HG02943 (cell line): ENCODE results near the gene FHAD1.
"Not testable (repeated sequence)": the region's sequence is repeated elsewhere in the genome, so short reads cannot be mapped to it uniquely, and the experiment has no call there.

Experiments used
- ATAC-seq: cut with Tn5 transposase; IDR thresholded peaks from one replicate; pipeline ENCODE4 v1.9.1; 2021; ENCODE audit warnings: mild to moderate bottlenecking, low read depth, moderate library complexity; ENCODE audit not compliant: unreplicated experiment

The FHAD1 gene

GRCh38 chr1:15358565-15359133 lies 111.6 kb downstream of the FHAD1 start:
- ATAC-seq = no peak

DNA sequence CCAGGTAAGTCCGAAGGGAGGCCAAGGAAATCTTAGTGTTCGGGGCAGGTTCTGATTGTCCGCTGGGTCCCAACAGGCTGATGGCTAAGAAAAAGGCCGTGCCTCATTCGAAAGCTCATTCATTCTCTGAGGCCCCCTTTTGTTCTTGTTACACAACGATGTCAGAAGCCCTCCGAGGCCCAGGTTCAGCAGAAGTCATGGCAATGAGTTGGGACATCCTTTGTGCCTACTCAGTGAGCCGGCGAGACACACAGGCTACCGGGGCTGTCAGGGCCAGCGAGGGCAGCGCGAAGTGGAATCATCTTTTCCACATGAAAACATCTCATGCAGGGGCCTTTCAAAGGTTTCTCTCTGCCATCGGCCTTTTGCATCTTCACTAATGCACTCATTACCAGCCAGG lies 113.7 kb downstream of the FHAD1 start:
- ATAC-seq = no peak

- no peak for ATAC-seq
Observed at GRCh38 chr1:15362096-15362736, 115.2 kb downstream of the FHAD1 start.

DNA sequence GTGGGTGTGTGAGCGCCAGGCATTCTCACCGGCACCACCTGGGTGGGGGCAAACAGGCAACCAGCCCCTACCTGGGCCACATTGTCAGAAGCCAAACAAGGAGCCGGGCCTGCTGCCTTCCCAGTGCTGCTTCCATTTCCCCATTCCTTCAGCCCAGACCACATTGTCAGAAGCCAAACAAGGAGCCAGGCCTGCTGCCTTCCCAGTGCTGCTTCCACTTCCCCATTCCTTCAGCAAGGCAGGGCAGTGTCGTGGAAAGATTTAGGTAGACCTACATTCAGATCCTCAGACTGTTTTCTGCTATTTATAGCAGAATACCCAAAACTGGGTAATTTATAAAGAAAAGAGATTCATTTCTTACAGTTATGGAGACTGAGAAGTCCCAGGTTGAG lies 115.7 kb downstream of the FHAD1 start:
- no peak for ATAC-seq

GRCh38 chr1:15364740-15365139 lies 117.7 kb downstream of the FHAD1 start:
- no peak for ATAC-seq

GRCh38 chr1:15368888-15369287 lies 121.9 kb downstream of the FHAD1 start:
- ATAC-seq = no peak

DNA sequence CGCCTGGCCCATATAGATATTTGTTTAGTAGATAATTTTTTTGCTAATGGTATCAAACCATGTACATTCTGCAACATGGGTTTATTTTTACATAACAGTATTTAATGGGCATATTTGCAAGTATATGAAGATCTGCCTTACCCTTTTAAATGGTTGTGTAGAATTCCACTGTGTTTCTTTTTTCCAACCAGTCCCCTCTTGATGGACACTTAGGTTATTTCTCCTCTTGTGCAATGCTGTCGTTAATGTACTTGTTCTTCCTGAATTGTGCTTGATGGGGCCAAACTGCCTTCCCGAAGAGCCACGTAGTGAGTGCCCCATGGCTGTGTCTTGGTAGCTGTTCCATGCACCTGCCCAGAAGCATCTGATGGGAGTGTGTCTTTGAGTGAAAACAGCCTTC lies 123.2 kb downstream of the FHAD1 start:
- no peak for ATAC-seq

GRCh38 chr1:15370781-15371520 lies 123.9 kb downstream of the FHAD1 start:
- ATAC-seq = no peak

GRCh38 chr1:15371610-15372545 lies 124.9 kb downstream of the FHAD1 start:
- no peak for ATAC-seq

GRCh38 chr1:15378729-15379128 lies 131.7 kb downstream of the FHAD1 start:
- no peak for ATAC-seq

- not testable (repeated sequence) for ATAC-seq
Observed at GRCh38 chr1:15379151-15379550, 132.1 kb downstream of the FHAD1 start.

DNA sequence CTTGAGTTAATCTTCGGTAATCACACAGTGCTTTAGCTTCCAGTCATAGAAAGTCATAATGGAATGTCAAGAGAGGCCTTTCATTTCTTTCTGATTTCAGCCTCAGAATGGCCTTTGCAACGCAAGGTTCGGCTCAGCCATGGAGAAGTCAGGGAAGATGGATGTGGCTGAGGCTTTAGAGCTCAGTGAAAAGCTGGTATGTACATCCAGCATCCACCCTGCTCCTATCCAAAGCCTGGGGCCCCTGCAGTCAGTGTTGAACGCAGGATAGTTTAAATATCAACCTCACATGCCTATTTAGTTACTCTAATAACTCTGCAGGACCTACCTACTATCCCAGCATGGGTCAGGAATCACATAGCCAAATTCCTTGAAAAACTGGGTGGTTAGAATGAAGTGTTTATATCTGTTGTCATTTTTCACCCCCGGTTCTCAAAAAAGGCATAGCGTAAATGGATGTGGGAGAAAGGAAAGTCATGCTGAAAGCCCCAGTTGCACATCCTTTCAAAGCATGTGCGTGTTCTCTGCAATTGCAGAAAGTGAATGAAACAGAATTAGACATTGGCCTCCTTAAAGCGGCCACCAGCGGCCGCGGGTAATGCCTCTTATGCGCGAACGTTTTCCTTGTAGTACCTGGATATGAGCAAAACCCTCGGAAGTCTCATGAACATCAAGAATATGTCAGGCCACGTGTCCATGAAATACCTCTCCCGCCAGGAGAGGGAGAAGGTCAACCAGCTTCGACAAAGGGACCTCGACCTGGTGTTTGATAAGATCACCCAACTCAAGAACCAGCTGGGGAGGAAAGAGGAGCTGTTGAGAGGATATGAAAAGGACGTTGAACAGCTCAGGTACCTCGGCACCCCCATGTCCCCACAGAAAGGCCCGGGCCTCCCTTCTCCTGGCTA lies 133.8 kb downstream of the FHAD1 start:
- no peak for ATAC-seq

DNA sequence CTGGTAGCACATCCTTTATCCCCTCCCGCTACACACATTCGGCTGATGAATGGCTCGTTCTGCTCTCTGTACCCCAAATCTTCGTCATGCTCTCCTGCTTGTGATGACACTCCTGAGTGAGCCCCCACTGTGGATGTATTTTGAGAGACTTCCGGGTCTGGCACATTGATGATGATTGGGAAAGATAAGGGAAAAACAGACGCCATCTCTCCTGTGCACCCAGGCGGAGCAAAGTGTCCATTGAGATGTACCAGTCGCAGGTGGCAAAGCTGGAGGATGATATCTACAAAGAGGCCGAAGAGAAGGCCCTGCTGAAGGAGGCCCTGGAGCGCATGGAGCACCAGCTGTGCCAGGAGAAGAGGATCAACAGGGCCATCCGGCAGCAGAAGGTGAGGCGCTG lies 134.8 kb downstream of the FHAD1 start:
- ATAC-seq = no peak

DNA sequence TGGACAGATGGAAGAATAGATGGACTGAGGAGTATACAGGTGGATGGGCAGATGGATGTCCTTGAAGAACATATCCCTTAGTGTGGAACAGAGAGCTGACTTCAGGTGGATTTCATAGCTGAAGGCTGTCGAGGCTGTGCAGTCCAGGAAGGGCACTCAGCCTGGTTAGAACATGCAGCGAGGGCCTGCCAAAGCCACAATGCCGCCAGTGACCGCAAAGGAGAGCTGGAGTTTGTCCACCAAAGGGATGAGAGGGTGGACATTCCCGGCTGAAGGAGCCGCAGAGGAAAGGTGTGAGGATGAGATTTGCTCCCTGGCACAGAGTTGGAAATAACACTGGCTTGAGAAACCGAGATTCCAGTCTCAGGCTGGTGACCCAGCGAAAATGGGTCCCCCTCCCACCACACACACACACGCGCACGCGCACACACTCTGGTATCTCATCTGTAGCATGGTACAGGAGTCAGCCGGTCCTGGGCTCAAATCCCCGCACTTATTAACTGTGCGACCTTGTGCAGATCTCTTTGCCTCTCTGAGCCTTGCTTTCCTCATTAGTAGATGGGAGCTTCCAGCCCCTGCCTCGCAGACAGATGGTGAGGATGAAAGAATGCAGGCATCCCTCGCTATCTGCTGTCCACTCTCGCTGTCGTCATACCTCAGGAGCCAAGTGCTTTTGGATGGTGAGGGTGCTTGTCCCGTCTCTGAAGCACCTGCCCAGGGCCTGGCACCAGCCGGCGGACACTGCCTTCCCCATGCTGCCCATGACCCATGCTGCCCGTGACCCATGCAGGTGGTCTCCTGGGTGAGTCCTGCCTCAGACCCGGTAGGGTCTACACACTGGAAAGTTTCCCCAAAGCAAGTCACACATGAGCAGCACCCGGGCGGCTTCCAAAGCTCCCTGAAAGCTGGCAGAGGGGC lies 135.8 kb downstream of the FHAD1 start:
- ATAC-seq = no peak

DNA sequence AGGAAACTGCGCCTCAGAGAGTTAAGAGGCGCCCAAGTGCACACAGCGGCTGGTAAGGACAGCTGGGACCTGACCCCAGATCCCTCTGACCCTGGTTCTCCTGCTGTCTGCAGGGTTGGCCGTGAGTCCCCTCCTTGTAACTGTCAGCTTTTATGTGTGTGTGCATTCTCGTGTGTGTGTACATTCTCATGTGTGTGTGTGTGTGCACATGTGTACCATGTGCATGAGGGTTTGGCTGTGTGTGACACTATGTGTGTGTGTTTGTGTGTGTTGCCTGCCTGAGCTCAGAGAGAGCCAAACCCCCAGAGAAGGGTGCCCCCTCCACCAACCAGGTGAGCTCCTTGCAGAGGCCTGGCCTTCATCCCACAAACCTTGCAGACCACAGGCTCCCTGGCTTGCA lies 136.8 kb downstream of the FHAD1 start:
- ATAC-seq = no peak

- ATAC-seq = peak; percentile 87
Observed at GRCh38 chr1:15384301-15384901, 137.4 kb downstream of the FHAD1 start.

DNA sequence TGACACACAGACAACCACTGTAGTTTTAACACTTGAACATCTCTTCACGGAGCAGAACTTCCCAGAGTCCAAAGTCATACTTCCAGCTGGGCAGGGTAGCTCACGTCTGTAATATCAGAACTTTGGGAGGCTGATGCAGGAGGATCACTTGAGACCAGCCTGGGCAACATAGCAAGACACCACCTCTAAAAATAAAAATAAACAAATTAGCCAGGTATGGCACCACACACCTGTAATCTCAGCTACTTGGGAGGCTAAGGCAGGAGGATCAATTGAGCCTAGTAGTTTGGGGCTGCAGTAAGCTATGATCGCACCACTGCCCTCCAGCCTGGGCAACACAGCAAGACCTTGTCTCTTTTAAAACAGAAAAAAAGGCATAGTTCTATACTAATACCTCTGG lies 138.4 kb downstream of the FHAD1 start:
- no peak for ATAC-seq

DNA sequence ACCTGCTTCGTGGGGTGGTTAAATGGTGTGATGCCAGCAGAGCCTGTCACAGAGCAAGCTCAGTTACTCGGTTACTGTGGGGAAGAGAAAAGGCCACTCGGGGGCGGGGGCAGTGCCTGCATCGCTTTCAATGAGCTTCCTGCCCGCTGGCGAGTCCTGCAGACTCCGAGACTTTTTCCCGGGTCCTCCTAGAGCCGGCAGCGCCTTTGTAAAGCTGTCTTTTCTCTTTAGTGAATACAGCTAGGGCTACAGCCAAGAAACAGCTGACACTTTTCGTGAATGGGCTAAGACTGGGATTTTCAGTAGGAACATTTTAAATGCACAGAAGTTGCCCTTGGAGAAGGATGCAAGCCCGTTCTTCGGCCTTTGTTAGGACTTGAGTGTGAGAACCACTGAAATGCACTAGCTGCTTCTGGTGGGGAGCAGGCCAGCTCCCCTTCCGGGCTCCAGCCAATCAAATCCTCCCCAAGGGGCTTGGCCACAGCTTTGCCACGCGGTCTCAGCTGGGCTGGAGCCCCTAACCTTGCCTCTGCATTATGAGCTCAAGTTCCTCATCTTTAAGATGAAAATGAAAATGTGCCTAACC lies 139.2 kb downstream of the FHAD1 start:
- no peak for ATAC-seq
